ENCODE data around the gene CFAP299. TPM values are rescaled to one million over a fixed set of nuclear protein-coding genes. Genes with fewer than 3 reads are reported as not detected.

Gene CFAP299
- total and polyA plus RNA-seq, 2 donors (not counting 3 experiments of a cell fraction or from before 2014, with no cell fraction given) = not detected

- Histone ChIP-seq H3K4me3 (replicated peaks in 1 of 3; ENCODE audit: insufficient read depth in 1 of 3, low read depth in 1 of 3, low read length in 3 of 3) (no peak overlapping the region), H3K9ac (replicated peaks; ENCODE audit: extremely low read depth, insufficient read depth, low read length) (no peak overlapping the region), H2AFZ (ENCODE audit: low read depth, low read length) (no peak overlapping the region), H3K36me3 (ENCODE audit: control insufficient read depth in 2 of 2, extremely low read depth in 1 of 2, insufficient read depth in 2 of 2, low read length in 2 of 2) (no peaks in the 10 kb centered on the region), H3K9me3 (replicated peaks; ENCODE audit: control insufficient read depth, insufficient read depth, low read length) (no peaks in the 10 kb centered on the region), H3K79me2 (ENCODE audit: control insufficient read depth, insufficient read depth, low read length) (no peaks in the 10 kb centered on the region), H3K4me2 (ENCODE audit: insufficient read depth, low read length) (no peak overlapping the region), H3K27me3 (ENCODE audit: control insufficient read depth in 2 of 2, insufficient read depth in 2 of 2, low read length in 2 of 2) (no peaks in the 10 kb centered on the region), H3K4me1 (ENCODE audit: control insufficient read depth, extremely low read depth, insufficient read depth, low read length) (no peaks in the 10 kb centered on the region), H4K20me1 (replicated peaks; ENCODE audit: control insufficient read depth, extremely low read depth, insufficient read depth, low read length) (no peaks in the 10 kb centered on the region), H3K27ac (ENCODE audit: insufficient read depth, low read depth, low read length) (no peak overlapping the region), H3K9me1 (replicated peaks; ENCODE audit: control insufficient read depth, extremely low read depth, insufficient read depth, low read length) (no peaks in the 10 kb centered on the region)
- FAIRE-seq (no peak), DNase-seq (ENCODE audit: low read depth, low spot score) (no peak)
- ChIA-PET POLR2A (no interaction called here), CTCF (interaction anchor here (1.0 kb wide), 1 partner anchor 11 kb away, joined by 4 read pairs; no protein-coding TSS in a partner anchor)
- BruUV-seq (replicated peaks) = no TSS peak
- dilution Hi-C loops (cut with MboI; ENCODE audit: extremely low pct_ligation_motif_present, low sequenced_read_pairs) (no loop called here), intact Hi-C loops (cut with micrococcal nuclease) (no loop called here)
- no peak for TF ChIP-seq MYC (IDR thresholded peaks at IDR 0.05; ENCODE audit: low read depth, low read length)
- no peak for TF ChIP-seq EZH2 (IDR thresholded peaks at IDR 0.05; ENCODE audit: borderline replicate concordance, low read depth, low read length, severe bottlenecking)
- no peak for TF ChIP-seq FOS (IDR thresholded peaks at IDR 0.05; ENCODE audit: borderline replicate concordance, insufficient read depth, low read length)
- no peak for TF ChIP-seq JUN (IDR thresholded peaks at IDR 0.05; ENCODE audit: borderline replicate concordance, insufficient read depth, insufficient read length, low read depth)
- no peak for TF ChIP-seq POLR2A (IDR thresholded peaks at IDR 0.05; ENCODE audit: low read depth, low read length)
Observed at GRCh38 chr4:80374180-80374579, 38.6 kb downstream of the CFAP299 start.

GRCh38 chr4:80382090-80382832 lies 46.7 kb downstream of the CFAP299 start:
- ChIA-PET POLR2A (no interaction called here), CTCF (no interaction called here)
- Histone ChIP-seq H4K20me1 (replicated peaks; ENCODE audit: control insufficient read depth, extremely low read depth, insufficient read depth, low read length) (no peaks in the 10 kb centered on the region), H3K4me3 (replicated peaks in 1 of 3; ENCODE audit: insufficient read depth in 1 of 3, low read depth in 1 of 3, low read length in 3 of 3) (no peak overlapping the region), H3K9ac (replicated peaks; ENCODE audit: extremely low read depth, insufficient read depth, low read length) (no peak overlapping the region), H3K79me2 (ENCODE audit: control insufficient read depth, insufficient read depth, low read length) (no peaks in the 10 kb centered on the region), H3K4me1 (ENCODE audit: control insufficient read depth, extremely low read depth, insufficient read depth, low read length) (no peaks in the 10 kb centered on the region), H3K36me3 (ENCODE audit: control insufficient read depth in 2 of 2, extremely low read depth in 1 of 2, insufficient read depth in 2 of 2, low read length in 2 of 2) (no peaks in the 10 kb centered on the region), H3K27me3 (ENCODE audit: control insufficient read depth in 2 of 2, insufficient read depth in 2 of 2, low read length in 2 of 2) (no peaks in the 10 kb centered on the region), H3K9me1 (replicated peaks; ENCODE audit: control insufficient read depth, extremely low read depth, insufficient read depth, low read length) (no peaks in the 10 kb centered on the region), H2AFZ (ENCODE audit: low read depth, low read length) (no peak overlapping the region), H3K9me3 (replicated peaks; ENCODE audit: control insufficient read depth, insufficient read depth, low read length) (no peaks in the 10 kb centered on the region), H3K27ac (ENCODE audit: insufficient read depth, low read depth, low read length) (no peak overlapping the region), H3K4me2 (ENCODE audit: insufficient read depth, low read length) (no peak overlapping the region)
- BruUV-seq (replicated peaks) = no TSS peak
- intact Hi-C loops (cut with micrococcal nuclease) = no loop called here
- TF ChIP-seq POLR2A (IDR thresholded peaks at IDR 0.05; ENCODE audit: low read depth, low read length) (no peak), EZH2 (IDR thresholded peaks at IDR 0.05; ENCODE audit: borderline replicate concordance, low read depth, low read length, severe bottlenecking) (no peak), POLR2AphosphoS5 (IDR thresholded peaks at IDR 0.05; ENCODE audit: insufficient read depth, low read depth, low read length) (no peak), MYC (IDR thresholded peaks at IDR 0.05; ENCODE audit: low read depth, low read length) (no peak), GATA2 (IDR thresholded peaks at IDR 0.05; ENCODE audit: insufficient read depth, insufficient read length, low read depth, low read length) (no peak), MAX (IDR thresholded peaks at IDR 0.05; ENCODE audit: insufficient read depth, insufficient read length) (no peak), CTCF (IDR thresholded peaks at IDR 0.05; ENCODE audit: extremely low read depth in 1 of 2, insufficient read depth in 1 of 2, low read depth in 1 of 2, low read length in 2 of 2) (no peak), FOS (IDR thresholded peaks at IDR 0.05; ENCODE audit: borderline replicate concordance, insufficient read depth, low read length) (no peak), JUN (IDR thresholded peaks at IDR 0.05; ENCODE audit: borderline replicate concordance, insufficient read depth, insufficient read length, low read depth) (no peak)
- DNase-seq (ENCODE audit: low read depth, low spot score) (no peak), FAIRE-seq (no peak)
- dilution Hi-C loops (cut with MboI; ENCODE audit: extremely low pct_ligation_motif_present, low sequenced_read_pairs) = no loop called here

Data from endothelial cell of umbilical vein (primary cell).